Mesenchymal stem cell (in vitro differentiated cells and primary cell): ENCODE measurements around the gene ERBB2.

ENCODE experiments used
- DNase-seq: peaks from one replicate; pipeline ENCODE4 v3.0.0-alpha.2; 2013
- H2AFZ ChIP-seq: one replicate; pipeline ENCODE4 v1.6.1; 2013; ENCODE audit warnings: low read depth, mild to moderate bottlenecking, control low read depth, inconsistent platforms, low read length, moderate library complexity
- H2AK5ac ChIP-seq: 2 replicates; pipeline ENCODE4 v1.6.1; 2013; ENCODE audit warnings: low read length, moderate library complexity, mild to moderate bottlenecking, inconsistent platforms; ENCODE audit not compliant: severe bottlenecking
- H2BK120ac ChIP-seq: one replicate; pipeline ENCODE4 v1.6.1; 2013; ENCODE audit warnings: low read depth, mild to moderate bottlenecking, inconsistent platforms, low read length, moderate library complexity
- H2BK12ac ChIP-seq, 2 experiments: one replicate each; pipeline ENCODE4 v1.6.1; 2013; ENCODE audit warnings: inconsistent platforms in 2 of 2, low read length in 2 of 2, mild to moderate bottlenecking in 2 of 2, moderate library complexity in 2 of 2, control low read depth in 1 of 2
- H2BK15ac ChIP-seq: one replicate; pipeline ENCODE4 v1.6.1; 2013; ENCODE audit warnings: mild to moderate bottlenecking, low read depth, inconsistent platforms; ENCODE audit not compliant: poor library complexity, severe bottlenecking
- H2BK5ac ChIP-seq: 2 replicates; pipeline ENCODE4 v1.6.1; 2013; ENCODE audit warnings: low read depth, mild to moderate bottlenecking, low read length, control low read depth, inconsistent platforms; ENCODE audit not compliant: poor library complexity, severe bottlenecking
- H3K14ac ChIP-seq, 2 experiments: one replicate each; pipeline ENCODE4 v1.6.1; 2013; ENCODE audit warnings: inconsistent platforms in 2 of 2, low read length in 2 of 2, control low read depth in 1 of 2, mild to moderate bottlenecking in 1 of 2, moderate library complexity in 1 of 2
- H3K18ac ChIP-seq, 2 experiments: one replicate each; pipeline ENCODE4 v1.6.1; 2013; ENCODE audit warnings: inconsistent platforms in 2 of 2, low read length in 2 of 2, control low read depth in 1 of 2, low read depth in 1 of 2, mild to moderate bottlenecking in 1 of 2
- H3K23ac ChIP-seq, 2 experiments: one replicate each; pipeline ENCODE4 v1.6.1; 2013; ENCODE audit warnings: inconsistent platforms in 2 of 2, low read length in 2 of 2, mild to moderate bottlenecking in 2 of 2, moderate library complexity in 2 of 2, control low read depth in 1 of 2
- H3K27ac ChIP-seq: 2 replicates; pipeline ENCODE4 v1.5.1; 2013; ENCODE audit warnings: mild to moderate bottlenecking, moderate library complexity, low read length, control low read depth, inconsistent platforms; ENCODE audit not compliant: poor library complexity, severe bottlenecking
- H3K27me3 ChIP-seq, 2 experiments: 2 replicates each; pipeline versions ENCODE4 v1.6.1 to v1.7.0; 2013; ENCODE audit warnings: low read length in 2 of 2, mild to moderate bottlenecking in 2 of 2, moderate library complexity in 2 of 2, control low read depth in 1 of 2, inconsistent platforms in 1 of 2; ENCODE audit not compliant: control insufficient read depth in 1 of 2, insufficient read depth in 1 of 2
- H3K36me3 ChIP-seq, 2 experiments: 2 replicates each; pipeline versions ENCODE4 v1.6.1 to v1.7.0; 2013; ENCODE audit warnings: low read length in 2 of 2, control low read depth in 1 of 2, inconsistent platforms in 1 of 2, low read depth in 1 of 2, mild to moderate bottlenecking in 1 of 2; ENCODE audit not compliant: insufficient read depth in 2 of 2, control insufficient read depth in 1 of 2
- H3K4ac ChIP-seq, 2 experiments: one replicate each; pipeline ENCODE4 v1.6.1; 2013; ENCODE audit warnings: inconsistent platforms in 2 of 2, low read length in 2 of 2, mild to moderate bottlenecking in 2 of 2, moderate library complexity in 2 of 2, control low read depth in 1 of 2, low read depth in 1 of 2
- H3K4me1 ChIP-seq: 2 replicates; pipeline ENCODE4 v1.6.1; 2013; ENCODE audit warnings: low read depth, low read length, control low read depth; ENCODE audit not compliant: control insufficient read depth, insufficient read depth
- H3K4me2 ChIP-seq: 2 replicates; pipeline ENCODE4 v1.6.1; 2013; ENCODE audit warnings: low read length, mild to moderate bottlenecking, inconsistent platforms; ENCODE audit not compliant: poor library complexity, severe bottlenecking
- H3K4me3 ChIP-seq, 2 experiments: 2 replicates each; pipeline versions ENCODE4 v1.5.1 to v1.7.0; 2013; ENCODE audit warnings: low read length in 2 of 2, mild to moderate bottlenecking in 2 of 2, control low read depth in 1 of 2, low read depth in 1 of 2; ENCODE audit not compliant: insufficient read depth in 1 of 2
- H3K79me1 ChIP-seq: replicated peaks from 2 replicates; pipeline ENCODE4 v1.6.1; 2013; ENCODE audit warnings: mild to moderate bottlenecking, control low read depth, low read length, inconsistent platforms; ENCODE audit not compliant: poor library complexity, severe bottlenecking
- H3K9ac ChIP-seq: 2 replicates; pipeline ENCODE4 v1.7.0; 2013; ENCODE audit warnings: mild to moderate bottlenecking, low read length, moderate library complexity
- H3K9me3 ChIP-seq: 2 replicates; pipeline ENCODE4 v1.7.0; 2013; ENCODE audit warnings: mild to moderate bottlenecking, low read length; ENCODE audit not compliant: control insufficient read depth
- H4K8ac ChIP-seq: one replicate; pipeline ENCODE4 v1.6.1; 2013; ENCODE audit warnings: inconsistent platforms, mild to moderate bottlenecking, low read length, moderate library complexity
- H4K91ac ChIP-seq: one replicate; pipeline ENCODE4 v1.6.1; 2013; ENCODE audit warnings: mild to moderate bottlenecking, low read length, inconsistent platforms
- WGBS: methylation state at CpG from one replicate; pipeline ENCODE4 v1.1.7; 2013; ENCODE audit warnings: mixed read lengths; 5-methylcytosine and 5-hydroxymethylcytosine counted together

Gene ERBB2

GRCh38 chr17:39756380-39757079 is 56.7 kb downstream of the ERBB2 start:
- Histone ChIP-seq H3K27me3 (peaks cover 5 to 35% of the 10 kb centered on the region in 2 experiments), H3K18ac (no peak overlapping the region), H3K79me1 (no peaks in the 10 kb centered on the region), H4K8ac (no peak overlapping the region), H3K27ac (no peak overlapping the region), H4K91ac (no peak overlapping the region), H2AFZ (no peak overlapping the region), H2AK5ac (no peak overlapping the region), H3K23ac (no peak overlapping the region), H3K4ac (no peak overlapping the region), H3K36me3 (no peaks in the 10 kb centered on the region), H2BK15ac (no peak overlapping the region), H2BK5ac (no peak overlapping the region), H3K4me2 (no peak overlapping the region), H3K14ac (no peak overlapping the region), H3K4me3 (no peak overlapping the region), H2BK12ac (no peak overlapping the region), H3K9me3 (no peaks in the 10 kb centered on the region), H3K4me1 (peaks cover 29% of the 10 kb centered on the region), H3K9ac (no peak overlapping the region), H2BK120ac (no peak overlapping the region)
- no peak for DNase-seq
- 67% methylated on average over 5 of the region's 7 CpGs for WGBS

- Histone ChIP-seq H2BK120ac (no peak overlapping the region), H3K4me2 (no peak overlapping the region), H3K9me3 (no peaks in the 10 kb centered on the region), H2BK5ac (no peak overlapping the region), H3K79me1 (no peaks in the 10 kb centered on the region), H4K8ac (no peak overlapping the region), H3K27me3 (peaks cover 5 to 38% of the 10 kb centered on the region in 2 experiments), H2BK12ac (no peak overlapping the region), H3K4ac (no peak overlapping the region), H2AFZ (no peak overlapping the region), H3K36me3 (no peaks in the 10 kb centered on the region), H3K18ac (no peak overlapping the region), H2AK5ac (no peak overlapping the region), H4K91ac (no peak overlapping the region), H2BK15ac (no peak overlapping the region), H3K9ac (no peak overlapping the region), H3K23ac (no peak overlapping the region), H3K4me3 (no peak overlapping the region), H3K27ac (no peak overlapping the region), H3K4me1 (peaks cover 25% of the 10 kb centered on the region), H3K14ac (no peak overlapping the region)
- 90% methylated on average over 3 of the region's 4 CpGs for WGBS
- DNase-seq: no peak
Measured at GRCh38 chr17:39757176-39757662, 57.4 kb downstream of the ERBB2 start.

DNA sequence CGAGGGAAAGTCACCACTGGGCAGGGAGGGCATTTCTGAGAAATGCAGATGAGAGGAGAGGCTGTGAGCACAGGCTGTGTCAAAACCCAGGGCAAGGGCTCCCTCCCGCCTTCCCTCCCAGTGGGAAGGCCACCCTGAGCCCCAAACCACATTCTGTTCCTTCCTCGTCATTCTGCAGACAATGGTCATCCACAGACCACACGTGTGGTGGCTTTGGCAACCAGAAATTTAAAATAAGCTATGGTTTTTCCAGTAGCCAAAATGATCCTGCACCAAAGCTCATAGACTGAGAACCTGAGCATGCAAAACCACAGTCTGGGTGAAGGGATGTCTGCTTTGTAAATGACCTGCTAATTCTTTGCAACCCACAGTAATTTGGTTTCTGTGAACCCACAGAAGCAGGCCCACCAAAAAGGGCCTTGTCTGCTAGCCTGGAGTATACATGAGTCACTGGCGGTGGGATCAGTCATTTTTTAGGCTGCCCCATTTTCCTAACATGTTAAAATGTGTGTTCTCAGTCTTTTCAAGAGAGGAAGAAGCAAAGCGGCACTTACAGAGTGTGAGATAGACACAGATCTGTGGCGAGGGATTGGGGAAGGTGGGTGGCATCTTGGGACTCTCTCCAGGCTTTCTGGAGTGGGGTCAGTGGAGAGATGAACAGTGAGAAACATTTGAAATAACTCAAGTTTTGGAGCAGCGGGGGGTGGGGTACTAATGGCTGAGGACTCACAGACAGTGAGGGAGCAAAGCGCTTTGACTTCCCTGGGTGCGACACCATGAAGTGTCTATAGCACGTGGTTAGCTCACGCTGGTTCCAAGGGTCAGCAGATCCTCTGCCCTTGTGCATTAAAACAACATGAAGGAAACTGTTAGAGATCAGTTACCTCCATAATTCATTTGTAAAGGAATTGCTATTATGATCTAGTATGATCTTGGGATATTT is 58.3 kb downstream of the ERBB2 start:
- Histone ChIP-seq H3K36me3 (no peaks in the 10 kb centered on the region), H3K79me1 (no peaks in the 10 kb centered on the region), H3K4me1 (peaks cover 24% of the 10 kb centered on the region), H3K4ac (no peak overlapping the region), H3K27me3 (peaks cover 5 to 40% of the 10 kb centered on the region in 2 experiments), H2AK5ac (no peak overlapping the region), H2BK5ac (no peak overlapping the region), H2AFZ (no peak overlapping the region), H3K9ac (no peak overlapping the region), H3K4me3 (no peak overlapping the region), H3K9me3 (no peaks in the 10 kb centered on the region), H3K18ac (no peak overlapping the region), H3K14ac (no peak overlapping the region), H3K4me2 (no peak overlapping the region), H3K27ac (no peak overlapping the region), H4K8ac (no peak overlapping the region), H2BK120ac (no peak overlapping the region), H3K23ac (no peak overlapping the region), H2BK12ac (no peak overlapping the region), H2BK15ac (no peak overlapping the region), H4K91ac (no peak overlapping the region)
- 84% methylated on average over 11 of the region's 12 CpGs for WGBS
- no peak for DNase-seq

GRCh38 chr17:39759204-39759603 is 59.3 kb downstream of the ERBB2 start:
- H2BK5ac ChIP-seq: no peak overlapping the region
- H3K27me3 ChIP-seq: peaks cover 5 to 40% of the 10 kb centered on the region in 2 experiments
- no peak overlapping the region for H3K4me3 ChIP-seq
- no peak overlapping the region for H2BK15ac ChIP-seq
- no peaks in the 10 kb centered on the region for H3K9me3 ChIP-seq
- 91% methylated on average over 4 of the region's 5 CpGs for WGBS
- H2AFZ ChIP-seq: no peak overlapping the region
- H3K4me2 ChIP-seq: no peak overlapping the region
- no peak overlapping the region for H3K9ac ChIP-seq
- no peak overlapping the region for H3K23ac ChIP-seq
- H3K36me3 ChIP-seq: no peaks in the 10 kb centered on the region
- DNase-seq: no peak
- no peak overlapping the region for H3K4ac ChIP-seq
- no peak overlapping the region for H2BK120ac ChIP-seq
- no peak overlapping the region for H3K27ac ChIP-seq
- peaks cover 19% of the 10 kb centered on the region for H3K4me1 ChIP-seq
- H4K8ac ChIP-seq: no peak overlapping the region
- no peak overlapping the region for H4K91ac ChIP-seq
- no peak overlapping the region for H3K14ac ChIP-seq
- H2AK5ac ChIP-seq: no peak overlapping the region
- H3K18ac ChIP-seq: no peak overlapping the region
- H3K79me1 ChIP-seq: no peaks in the 10 kb centered on the region
- H2BK12ac ChIP-seq: no peak overlapping the region
